NCI-H2029 treated with DMSO at 0.1 percent for 48 hours (cell line): ENCODE measurements around the gene CCT4.
"Not testable (repeated sequence)": the region's sequence is repeated elsewhere in the genome, so short reads cannot be mapped to it uniquely, and the experiment has no call there.

Source experiments
- DNase-seq: peaks from one replicate; lab custom pipeline; 2025; lab: John Stamatoyannopoulos, UW

Gene CCT4, protein sequence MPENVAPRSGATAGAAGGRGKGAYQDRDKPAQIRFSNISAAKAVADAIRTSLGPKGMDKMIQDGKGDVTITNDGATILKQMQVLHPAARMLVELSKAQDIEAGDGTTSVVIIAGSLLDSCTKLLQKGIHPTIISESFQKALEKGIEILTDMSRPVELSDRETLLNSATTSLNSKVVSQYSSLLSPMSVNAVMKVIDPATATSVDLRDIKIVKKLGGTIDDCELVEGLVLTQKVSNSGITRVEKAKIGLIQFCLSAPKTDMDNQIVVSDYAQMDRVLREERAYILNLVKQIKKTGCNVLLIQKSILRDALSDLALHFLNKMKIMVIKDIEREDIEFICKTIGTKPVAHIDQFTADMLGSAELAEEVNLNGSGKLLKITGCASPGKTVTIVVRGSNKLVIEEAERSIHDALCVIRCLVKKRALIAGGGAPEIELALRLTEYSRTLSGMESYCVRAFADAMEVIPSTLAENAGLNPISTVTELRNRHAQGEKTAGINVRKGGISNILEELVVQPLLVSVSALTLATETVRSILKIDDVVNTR

DNA sequence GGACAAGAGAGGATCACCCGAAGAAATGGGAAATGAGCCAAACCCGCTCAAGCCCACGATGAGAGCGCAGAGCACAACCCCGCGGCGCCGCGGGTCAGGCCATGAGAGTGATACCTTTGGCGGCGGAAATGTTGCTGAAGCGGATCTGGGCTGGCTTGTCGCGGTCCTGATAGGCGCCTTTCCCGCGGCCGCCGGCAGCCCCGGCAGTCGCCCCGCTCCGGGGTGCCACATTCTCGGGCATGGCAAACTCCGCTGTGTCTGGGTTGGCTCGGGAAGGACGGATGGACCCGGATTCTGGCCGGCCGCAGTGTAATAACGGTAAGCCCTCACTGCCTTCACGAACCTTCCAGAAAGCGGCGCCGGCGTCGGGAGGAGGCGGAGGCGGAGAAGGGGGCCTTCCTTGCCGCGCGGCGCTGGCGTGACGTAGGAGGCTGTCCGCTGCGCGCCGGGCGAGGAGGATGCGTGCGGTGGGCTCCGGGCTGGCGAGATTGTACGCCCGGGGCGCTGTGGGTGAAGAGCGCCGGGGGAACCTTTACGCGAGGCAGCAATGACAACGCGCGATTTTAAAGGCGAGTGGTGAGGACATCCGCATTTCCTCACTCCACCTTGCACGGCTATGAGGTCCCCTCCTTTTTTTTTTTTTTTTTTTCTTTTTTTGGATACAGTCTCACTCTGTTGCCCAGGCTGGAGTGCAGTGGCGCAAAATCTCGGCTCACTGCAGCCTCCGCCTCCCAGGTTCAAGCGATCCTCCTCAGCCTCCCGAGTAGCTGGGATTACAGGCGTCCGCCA is at the start of gene CCT4:
Gene CCT4 (minus strand): TSS at position 390 of the 789 bp plus-strand sequence. CDS start 149 bp downstream, at position 241.
- peak; percentile 39 for DNase-seq

DNA sequence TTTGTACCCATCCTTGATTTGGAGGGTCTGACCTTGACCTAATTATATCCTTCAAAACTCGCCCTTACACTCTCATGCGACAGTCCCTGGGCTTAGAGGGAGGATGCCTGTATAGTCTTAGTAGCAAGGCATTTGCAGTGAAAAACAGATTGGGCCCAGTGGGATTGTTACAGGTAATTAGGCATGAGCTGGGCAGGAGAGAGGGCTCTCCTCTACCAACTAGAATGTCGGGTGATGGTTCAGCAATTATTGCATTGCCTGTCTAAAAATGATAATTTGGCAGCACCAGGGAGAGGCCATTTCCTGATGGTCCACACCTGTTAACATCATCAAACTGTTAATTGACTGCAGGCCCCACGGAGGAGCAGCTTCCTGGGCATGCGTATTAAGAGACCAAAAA is 49.4 kb upstream of the CCT4 start:
- no peak for DNase-seq

DNA sequence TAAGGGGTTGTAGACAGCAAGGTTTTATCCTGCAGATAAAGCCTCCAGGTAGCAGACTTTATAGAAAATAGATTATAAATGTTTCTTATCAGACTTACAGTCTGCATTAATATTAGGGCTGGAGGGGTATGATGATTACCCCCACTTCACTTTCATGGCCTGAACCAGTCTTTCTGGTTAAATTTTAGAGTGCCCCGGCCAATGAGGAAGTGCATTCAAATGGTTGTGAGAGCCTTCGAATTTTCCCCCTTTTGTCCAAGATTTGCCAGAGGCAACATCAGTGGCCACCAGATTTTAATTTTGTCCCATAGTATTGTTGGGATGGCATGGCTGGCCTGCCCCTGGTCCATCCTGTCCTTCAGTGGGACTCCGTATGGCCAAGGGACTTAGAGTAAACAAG is 48.6 kb upstream of the CCT4 start:
- no peak for DNase-seq

DNA sequence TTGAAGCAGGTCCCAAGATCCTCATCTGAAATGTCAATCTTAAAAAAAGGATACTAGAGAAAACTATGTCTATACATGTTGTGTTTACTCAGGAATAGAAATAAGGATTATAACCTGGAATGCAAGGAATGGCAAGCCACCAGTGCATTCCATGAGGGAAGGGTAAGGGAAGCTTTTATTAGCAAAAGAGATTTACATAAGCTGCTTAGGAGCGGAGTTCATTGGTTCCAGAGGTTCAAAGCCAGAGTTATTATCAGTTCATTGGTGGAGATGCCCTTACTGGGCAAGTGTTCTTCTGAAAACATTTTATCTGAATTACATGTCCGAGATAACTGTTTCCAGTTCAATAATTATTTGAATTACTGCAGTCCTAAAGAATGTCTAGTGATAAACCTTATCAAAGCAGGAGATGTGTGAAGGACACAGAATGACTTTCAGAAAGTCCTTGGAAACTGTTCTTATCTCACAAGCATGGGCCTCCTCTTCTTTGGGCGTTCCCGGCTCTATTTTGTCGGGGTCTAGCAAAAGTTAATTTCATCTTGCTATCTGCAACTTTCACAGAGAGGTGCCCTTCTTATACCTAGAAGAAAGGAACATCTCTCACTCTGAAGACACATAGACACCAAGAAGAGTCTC is 40.5 kb upstream of the CCT4 start:
- DNase-seq = no peak

DNA sequence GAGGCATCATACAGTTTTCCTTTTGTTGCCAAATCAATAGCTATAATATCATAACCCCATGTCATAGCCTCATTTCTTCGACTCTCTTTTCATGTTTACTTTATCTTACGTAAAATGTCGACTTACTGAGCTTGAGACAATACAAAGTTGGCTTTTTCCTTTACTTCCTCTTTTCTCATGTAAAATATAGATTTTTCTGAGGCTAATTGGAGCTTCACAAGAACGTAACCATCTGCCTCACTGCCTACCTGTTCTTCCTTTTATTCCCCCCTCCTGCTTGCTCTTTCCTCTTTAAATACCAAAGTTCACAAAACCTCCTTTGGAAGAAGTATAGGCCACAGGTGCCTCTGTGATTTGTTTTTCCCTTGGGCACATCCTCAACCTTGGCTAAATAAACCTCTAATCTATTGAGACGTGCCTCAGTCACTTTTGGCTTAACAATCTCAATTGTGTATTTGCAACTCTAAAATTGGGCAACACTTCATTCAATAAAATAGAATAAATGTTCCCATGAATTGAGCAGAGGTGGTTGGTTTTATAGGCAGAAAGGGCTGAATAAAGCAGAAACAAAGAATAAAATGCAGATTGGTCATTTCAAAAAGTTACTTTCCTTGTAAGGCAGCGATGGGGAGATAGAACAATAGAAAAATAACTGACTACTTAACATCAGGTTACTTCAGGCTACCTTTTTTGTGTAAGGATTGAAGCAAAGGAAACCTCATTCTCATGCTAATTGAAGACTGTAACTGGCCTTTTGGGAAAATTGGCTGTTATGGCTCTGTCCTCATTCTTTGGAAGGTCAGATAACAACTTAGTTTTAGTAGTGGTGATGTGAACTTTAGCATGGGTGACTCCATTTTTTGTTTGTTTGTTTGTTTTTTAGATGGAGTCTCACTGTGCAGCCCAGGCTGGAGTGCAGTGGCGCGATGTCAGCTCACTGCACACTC is 38.3 kb upstream of the CCT4 start:
- no peak for DNase-seq

DNA sequence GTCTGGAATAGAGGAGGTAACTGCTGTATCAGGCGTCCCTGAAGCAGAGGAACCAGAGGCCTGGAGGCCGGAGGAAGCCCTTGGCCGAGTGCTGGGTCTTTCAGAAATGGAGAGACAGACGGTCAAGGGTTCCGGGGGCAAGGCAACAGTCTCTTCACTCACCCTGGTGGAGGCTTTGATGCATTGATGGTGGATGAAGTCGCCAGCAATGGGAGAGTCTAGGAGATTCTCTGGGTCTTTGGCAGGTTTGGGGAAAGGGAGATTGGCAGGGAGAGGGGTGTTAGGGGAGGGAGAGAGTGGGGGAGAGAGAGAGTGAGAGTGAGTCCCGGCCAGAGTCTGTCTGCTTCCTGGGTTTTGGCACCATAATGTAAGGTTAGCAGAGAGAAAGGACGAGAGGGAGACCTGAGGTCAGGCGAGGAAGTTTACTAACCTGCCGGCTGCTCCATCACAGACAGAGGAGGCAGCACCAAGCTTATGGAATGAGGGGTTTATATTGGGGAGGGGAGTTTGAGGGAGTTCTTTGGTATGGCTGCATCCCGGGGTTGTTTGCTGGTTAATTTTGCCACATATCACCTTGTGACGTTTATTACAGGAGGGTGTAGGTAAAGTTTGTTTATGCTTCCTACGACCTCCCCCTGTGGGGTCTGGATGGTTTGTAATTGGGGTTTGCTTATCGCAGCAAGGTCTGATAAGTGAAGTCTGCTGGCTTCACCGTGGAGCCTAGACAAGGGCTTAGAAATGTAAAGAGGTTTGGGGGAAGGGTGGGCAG is 36.6 kb upstream of the CCT4 start:
- DNase-seq = no peak

DNA sequence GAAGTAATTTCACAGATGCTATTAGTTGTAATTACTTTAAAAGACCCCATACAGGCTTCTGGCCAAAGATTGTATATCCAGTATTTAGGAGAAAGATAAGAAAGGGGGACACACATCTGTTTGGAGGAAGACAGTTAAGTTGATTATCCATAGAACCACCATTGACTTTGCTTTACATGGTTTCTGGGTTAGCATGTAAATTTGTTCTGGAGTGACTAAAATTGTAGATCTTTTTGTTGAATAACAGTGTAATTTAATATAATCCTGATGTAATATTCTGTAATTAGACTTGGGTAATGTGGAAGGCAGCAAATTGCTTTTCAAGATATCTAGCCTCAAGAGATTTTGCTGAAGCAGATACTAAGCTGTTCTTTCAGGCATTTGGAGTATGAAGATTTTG is 34.3 kb upstream of the CCT4 start:
- DNase-seq = no peak

DNA sequence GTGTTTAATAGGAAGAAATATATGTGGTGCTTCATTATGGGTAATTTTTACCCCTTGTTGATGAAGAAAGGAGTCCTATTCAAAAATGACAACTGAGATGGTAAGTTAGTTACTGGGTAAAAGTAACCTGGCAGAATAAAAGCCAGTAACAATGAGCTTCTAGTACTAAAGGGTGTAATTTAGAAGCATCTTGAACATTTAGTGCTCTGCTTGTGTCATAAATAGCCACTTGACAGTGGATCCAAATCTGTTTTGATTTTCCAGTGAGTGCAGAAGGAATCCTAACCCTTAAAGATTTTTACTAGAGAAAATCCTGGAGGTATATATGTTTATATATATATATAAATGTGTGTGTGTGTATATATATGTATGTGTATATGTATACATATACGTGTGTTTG is 32.1 kb upstream of the CCT4 start:
- no peak for DNase-seq

DNA sequence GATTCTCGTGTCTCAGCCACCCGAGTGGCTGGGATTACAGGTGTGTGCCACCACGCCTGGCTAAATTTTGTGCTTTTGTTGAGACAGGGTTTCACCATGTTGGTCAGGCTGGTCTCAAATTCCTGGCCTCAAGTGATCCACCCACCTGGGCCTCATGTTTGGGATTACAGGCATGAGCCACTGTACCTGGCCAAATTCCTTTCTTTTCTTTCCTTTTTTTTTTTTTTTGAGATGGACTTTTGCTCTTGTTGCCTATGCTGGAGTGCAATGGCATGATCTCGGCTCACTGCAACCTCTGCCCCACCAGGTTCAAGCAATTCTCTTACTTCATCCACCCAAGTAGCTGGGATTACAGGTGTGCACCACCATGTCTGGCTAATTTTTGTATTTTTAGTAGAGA is 26.3 kb upstream of the CCT4 start:
- not testable (repeated sequence) for DNase-seq

DNA sequence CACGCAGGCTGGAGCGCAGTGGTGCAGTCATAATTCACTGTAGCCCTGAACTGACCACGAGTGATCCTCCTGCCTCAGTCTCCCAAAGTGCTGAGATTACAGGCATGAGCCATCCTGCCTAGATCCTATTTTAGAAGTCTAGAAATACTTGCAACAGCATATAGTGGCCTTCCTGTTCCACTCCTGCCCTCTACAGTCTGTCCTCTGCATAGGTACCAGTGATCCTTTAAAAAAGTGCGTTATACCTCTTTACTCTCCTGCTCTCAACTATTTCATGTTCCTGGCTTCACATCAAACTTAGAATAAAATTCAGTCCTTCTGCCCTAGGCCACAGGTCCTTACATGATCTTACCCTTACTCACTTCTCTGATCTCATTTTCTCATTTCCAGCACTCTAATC is 23.1 kb upstream of the CCT4 start:
- no peak for DNase-seq

DNA sequence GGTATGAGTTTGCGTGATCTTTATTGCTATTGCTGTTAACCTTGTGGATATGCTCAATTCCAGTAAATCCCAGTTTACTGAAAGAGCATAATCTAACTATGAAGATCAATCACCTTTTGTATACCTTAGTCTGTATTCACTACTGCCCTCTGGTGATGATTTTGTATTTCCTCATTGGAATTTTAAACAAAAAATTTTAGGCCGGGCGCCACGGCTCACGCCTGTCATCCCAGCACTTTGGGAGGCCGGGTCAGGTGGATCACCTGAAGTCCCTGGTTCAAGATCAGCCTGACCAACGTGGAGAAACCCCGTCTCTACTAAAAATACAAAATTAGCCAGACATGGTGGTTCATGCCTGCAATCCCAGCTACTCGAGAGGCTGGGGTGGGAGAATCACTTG is 22.1 kb upstream of the CCT4 start:
- DNase-seq = no peak

DNA sequence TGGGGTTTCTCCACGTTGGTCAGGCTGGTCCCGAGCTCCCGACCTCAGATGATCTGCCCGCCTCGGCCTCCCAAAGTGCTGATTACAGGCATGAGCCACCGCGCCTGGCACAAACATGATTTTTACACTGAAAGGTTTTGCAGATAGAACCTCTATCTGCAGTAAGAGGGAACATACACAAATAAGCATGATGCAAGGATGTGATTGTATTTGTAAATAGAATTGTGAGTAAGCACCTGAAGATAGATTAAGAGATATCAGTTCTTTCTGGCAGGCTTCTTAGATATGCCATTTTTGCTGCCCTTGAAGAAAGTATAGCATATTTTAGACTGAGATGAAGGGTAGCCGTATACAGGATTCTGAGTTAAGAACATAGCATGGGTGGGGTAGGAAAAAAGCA is 20.7 kb upstream of the CCT4 start:
- no peak for DNase-seq

DNA sequence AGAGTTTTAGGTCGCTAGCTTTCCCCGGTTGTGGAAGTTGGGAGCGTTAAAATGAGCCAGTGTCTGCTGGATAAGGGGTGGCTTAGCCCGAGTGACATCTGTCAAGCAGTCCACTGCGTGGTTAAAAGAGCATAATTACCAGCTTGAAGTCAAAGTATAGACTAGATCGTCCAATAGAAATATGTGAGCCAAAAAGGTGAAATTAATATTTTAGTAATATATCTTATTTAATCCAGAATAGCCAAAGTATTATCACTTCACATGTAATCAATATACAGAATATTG is 17.7 kb upstream of the CCT4 start:
- DNase-seq = no peak

DNA sequence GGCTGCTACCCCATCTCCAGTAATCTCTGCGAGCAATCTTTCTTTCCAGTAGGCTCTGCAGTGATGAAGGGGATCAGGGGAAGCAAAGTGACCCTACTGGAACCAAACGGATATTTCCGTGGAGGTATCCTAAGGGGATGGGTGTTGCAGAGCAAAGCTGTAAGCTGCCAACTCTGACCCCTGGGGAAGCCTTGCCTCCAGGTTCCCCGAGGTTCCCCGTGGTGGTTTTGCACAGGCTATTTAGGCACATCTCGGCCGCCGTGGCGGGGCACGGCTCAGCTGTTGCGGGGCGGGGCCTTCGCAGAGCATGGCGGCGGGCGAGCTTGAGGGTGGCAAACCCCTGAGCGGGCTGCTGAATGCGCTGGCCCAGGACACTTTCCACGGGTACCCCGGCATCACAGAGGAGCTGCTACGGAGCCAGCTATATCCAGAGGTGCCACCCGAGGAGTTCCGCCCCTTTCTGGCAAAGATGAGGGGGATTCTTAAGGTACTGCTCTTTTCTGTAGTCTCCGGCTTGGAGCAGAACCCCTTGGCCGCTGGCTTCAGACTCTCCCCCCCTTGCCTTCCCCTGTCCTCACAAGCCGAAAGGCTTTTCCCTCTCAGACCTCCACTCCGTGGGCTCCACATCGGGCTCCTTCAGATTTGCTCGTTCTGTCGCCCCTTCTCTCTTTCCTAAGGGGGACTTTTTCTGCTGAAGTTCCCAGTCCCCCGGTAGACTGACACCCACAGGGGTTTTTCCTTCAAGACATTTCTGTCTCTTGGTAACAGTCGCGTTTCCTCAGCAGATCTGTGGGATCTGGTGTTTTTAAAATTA is 17.1 kb upstream of the CCT4 start, which contains the start of gene COMMD1:
Gene COMMD1 (plus strand): TSS at position 303 of the 814 bp plus-strand sequence. CDS start 5 bp downstream, at position 308.
- DNase-seq = peak; percentile 16

DNA sequence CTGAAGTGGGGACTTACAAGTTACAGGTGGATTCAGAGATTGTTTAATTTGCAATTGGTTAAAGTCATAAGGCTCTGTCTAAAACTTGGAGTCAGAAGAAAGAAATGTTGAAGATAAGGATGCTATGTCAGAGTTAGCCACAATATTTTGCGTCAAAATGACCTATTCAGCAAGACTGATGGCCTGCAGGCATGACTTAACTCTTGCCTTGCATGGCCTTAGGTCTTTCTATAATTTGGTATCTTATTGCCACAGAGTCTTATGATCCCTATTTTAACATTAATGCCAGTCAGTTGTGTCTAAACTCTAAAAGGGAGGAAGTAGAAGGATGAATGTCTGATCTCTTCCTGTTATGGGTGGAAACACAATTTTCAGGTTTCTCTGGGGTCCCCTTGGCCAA is 11.8 kb upstream of the CCT4 start:
- DNase-seq = no peak

DNA sequence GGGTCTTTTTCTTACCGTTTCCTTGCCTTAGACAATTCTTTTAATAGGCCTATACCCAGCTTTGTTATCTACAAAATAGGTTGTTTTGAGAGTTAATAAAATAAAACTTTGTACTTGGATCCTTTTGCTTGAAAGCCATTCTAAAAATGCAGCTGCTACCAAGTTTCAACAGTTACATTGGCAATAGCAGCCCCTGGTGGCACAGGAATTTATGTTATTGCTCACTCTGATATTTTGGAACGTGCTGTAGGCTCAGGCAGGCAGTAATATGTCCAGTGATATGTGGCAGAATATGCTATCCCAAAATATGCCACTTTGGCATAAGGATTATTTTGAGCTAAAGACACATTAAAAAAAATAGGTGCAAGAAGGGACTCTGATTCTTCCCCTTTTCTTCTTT is 10.4 kb upstream of the CCT4 start:
- DNase-seq = no peak

DNA sequence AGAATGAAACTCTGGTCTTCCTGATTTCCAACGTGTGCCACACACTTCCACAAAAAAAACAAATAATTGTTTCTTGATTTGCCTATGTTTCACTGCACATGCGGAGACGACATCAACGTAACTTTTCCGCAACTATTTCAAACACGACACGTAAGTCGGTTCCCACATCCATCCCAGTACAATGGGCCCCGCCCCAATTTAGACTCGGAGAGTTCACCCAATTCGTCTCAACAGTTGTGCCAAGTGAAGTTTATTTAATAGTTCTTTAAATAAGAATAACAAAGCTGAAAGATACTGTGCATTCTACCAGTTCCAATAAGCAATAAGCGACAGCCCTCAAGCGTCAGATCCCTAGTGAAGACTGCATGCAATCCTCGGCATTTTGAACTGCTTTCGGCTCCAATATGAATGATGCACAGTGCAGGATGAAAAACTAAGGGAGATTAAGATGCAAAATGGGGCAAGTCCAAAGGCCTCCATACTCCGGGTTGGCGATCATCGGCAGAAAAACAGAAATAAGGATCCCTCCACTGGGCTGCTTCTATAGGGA is 664 bp downstream of the CCT4 start:
- DNase-seq = no peak

DNA sequence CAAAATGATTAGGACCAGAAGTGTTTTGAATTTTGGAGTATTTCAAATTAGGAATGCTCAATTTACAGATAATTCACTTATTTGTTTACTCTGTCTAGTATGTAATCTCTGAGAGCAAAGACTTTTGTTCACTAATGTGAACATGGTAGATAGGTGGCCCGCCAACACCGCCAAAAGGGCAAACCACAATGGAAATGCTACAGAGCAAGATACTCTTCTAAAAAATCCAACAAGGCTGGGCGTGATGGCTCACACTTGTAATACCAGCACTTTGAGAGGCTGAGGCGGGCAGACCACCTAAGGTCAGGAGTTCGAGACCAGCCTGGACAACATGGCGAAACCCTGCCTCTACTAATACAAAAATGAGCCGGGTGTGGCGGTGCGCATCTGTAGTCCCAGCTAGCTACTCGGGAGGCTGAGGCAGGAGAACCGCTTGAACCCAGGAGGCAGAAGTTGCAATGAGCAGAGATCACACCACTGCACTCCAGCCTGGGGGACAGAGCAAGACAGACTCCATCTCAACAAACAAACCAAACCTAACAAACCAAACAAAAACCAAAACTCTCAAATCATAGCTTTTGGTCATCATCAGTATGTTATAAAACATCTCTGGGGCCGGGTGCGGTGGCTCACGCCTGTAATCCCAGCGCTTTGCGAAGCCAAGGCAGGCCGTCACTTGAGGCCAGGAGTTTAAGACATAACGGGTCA is 2.4 kb downstream of the CCT4 start:
- no peak for DNase-seq

DNA sequence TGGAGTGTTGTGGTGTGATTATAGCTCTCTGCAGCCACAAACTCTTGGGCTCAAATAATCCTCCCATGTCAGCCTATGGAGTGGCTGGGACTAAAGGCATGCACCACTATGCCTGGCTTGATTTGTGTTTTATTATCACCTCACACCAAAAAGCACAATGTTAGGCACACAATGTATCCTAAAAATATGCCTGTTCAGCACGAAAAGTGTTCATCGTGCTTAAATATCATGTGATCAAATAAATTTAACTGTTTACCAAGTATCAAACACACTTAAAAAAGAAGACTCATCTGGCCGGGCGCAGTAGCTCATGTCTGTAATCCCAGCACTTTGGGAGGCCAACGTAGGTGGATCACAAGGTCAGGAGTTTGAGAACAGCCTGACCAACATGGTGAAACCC is 5.6 kb downstream of the CCT4 start:
- no peak for DNase-seq
